ENCODE measurements around the gene RASGRF2.

GRCh38 chr5:81016116-81016515 is 56.0 kb downstream of the RASGRF2 start:
- TF ChIP-seq CTCF (IDR thresholded peaks at IDR 0.05; ENCODE audit: low read depth, low read length, poor library complexity, severe bottlenecking) (no peak), EZH2phosphoT487 (IDR thresholded peaks at IDR 0.05; ENCODE audit: borderline replicate concordance, low read length) (no peak)
